Stomach smooth muscle (tissue), 2 donors: ENCODE measurements around the gene ARHGEF4.
"Not testable (repeated sequence)": the region's sequence is repeated elsewhere in the genome, so short reads cannot be mapped to it uniquely, and the experiment has no call there.

Experiments
- H3K27ac ChIP-seq: one replicate; pipeline ENCODE4 v1.7.0; 2013; ENCODE audit warnings: mild to moderate bottlenecking, low read length, inconsistent platforms
- H3K27me3 ChIP-seq, 2 donors: one replicate each; pipeline ENCODE4 v1.7.0; 2013; ENCODE audit warnings: low read length in 2 of 2; ENCODE audit not compliant: insufficient read depth in 2 of 2, control insufficient read depth in 1 of 2
- H3K36me3 ChIP-seq, 2 donors: one replicate each; pipeline ENCODE4 v1.7.0; 2013; ENCODE audit warnings: low read length in 2 of 2; ENCODE audit not compliant: control insufficient read depth in 2 of 2, insufficient read depth in 2 of 2
- H3K4me1 ChIP-seq: one replicate; pipeline ENCODE4 v1.7.0; 2013; ENCODE audit warnings: low read length; ENCODE audit not compliant: control insufficient read depth, insufficient read depth
- H3K4me3 ChIP-seq, 2 donors: one replicate each; pipeline ENCODE4 v1.7.0; 2013; ENCODE audit warnings: low read length in 2 of 2
- H3K9ac ChIP-seq, 2 donors: one replicate each; pipeline ENCODE4 v1.7.0; 2013; ENCODE audit warnings: low read length in 2 of 2, mild to moderate bottlenecking in 1 of 2
- H3K9me3 ChIP-seq, 2 donors: one replicate each; pipeline ENCODE4 v1.7.0; 2013; ENCODE audit warnings: low read length in 2 of 2; ENCODE audit not compliant: control insufficient read depth in 2 of 2
- donor health status: healthy.
- donor health status: Pancreatic carcinoma.

Gene ARHGEF4

GRCh38 chr2:131064589-131065512 is 228.1 kb downstream of the ARHGEF4 start:
- no peak overlapping the region for H3K9ac ChIP-seq
- peaks cover 11% of the 10 kb centered on the region for H3K4me1 ChIP-seq
- H3K27me3 ChIP-seq = no peaks in the 10 kb centered on the region
- no peak overlapping the region for H3K27ac ChIP-seq
- peaks cover 3 to 7% of the 10 kb centered on the region in 2 donors for H3K36me3 ChIP-seq
- no peak overlapping the region for H3K4me3 ChIP-seq
- H3K9me3 ChIP-seq = no peaks in the 10 kb centered on the region

GRCh38 chr2:131067465-131068125 is 230.9 kb downstream of the ARHGEF4 start:
- Histone ChIP-seq H3K4me3 (no peak overlapping the region), H3K4me1 (peaks cover 11% of the 10 kb centered on the region), H3K9ac (no peak overlapping the region), H3K27ac (no peak overlapping the region), H3K9me3 (no peaks in the 10 kb centered on the region), H3K27me3 (no peaks in the 10 kb centered on the region), H3K36me3 (peaks cover 11 to 17% of the 10 kb centered on the region in 2 donors)

GRCh38 chr2:131068172-131068571 is 231.5 kb downstream of the ARHGEF4 start:
- H3K27me3 ChIP-seq, H3K27ac ChIP-seq, H3K4me3 ChIP-seq, H3K9ac ChIP-seq, H3K9me3 ChIP-seq: not testable (repeated sequence)
- peaks cover 11% of the 10 kb centered on the region for H3K4me1 ChIP-seq
- H3K36me3 ChIP-seq = peaks cover 10 to 18% of the 10 kb centered on the region in 2 donors

GRCh38 chr2:131075578-131075977 is 238.9 kb downstream of the ARHGEF4 start:
- H3K27me3 ChIP-seq, H3K4me1 ChIP-seq, H3K9ac ChIP-seq, H3K27ac ChIP-seq, H3K4me3 ChIP-seq, H3K9me3 ChIP-seq: not testable (repeated sequence)
- H3K36me3 ChIP-seq = peaks cover 33 to 37% of the 10 kb centered on the region in 2 donors

GRCh38 chr2:131076707-131077106 is 240.0 kb downstream of the ARHGEF4 start:
- no peak overlapping the region for H3K4me3 ChIP-seq
- no peaks in the 10 kb centered on the region for H3K27me3 ChIP-seq
- no peak overlapping the region for H3K27ac ChIP-seq
- H3K4me1 ChIP-seq = peaks cover 8% of the 10 kb centered on the region
- no peaks in the 10 kb centered on the region for H3K9me3 ChIP-seq
- no peak overlapping the region for H3K9ac ChIP-seq
- peaks cover 34 to 38% of the 10 kb centered on the region in 2 donors for H3K36me3 ChIP-seq

GRCh38 chr2:131077182-131077846 is 240.6 kb downstream of the ARHGEF4 start:
- no peaks in the 10 kb centered on the region for H3K9me3 ChIP-seq
- no peaks in the 10 kb centered on the region for H3K27me3 ChIP-seq
- peaks cover 39% of the 10 kb centered on the region in 2 donors for H3K36me3 ChIP-seq
- H3K4me3 ChIP-seq = no peak overlapping the region
- no peak overlapping the region for H3K9ac ChIP-seq
- H3K4me1 ChIP-seq = peaks cover 8% of the 10 kb centered on the region
- no peak overlapping the region for H3K27ac ChIP-seq

- Histone ChIP-seq H3K4me3 (no peak overlapping the region), H3K36me3 (peaks cover 39% of the 10 kb centered on the region in 2 donors), H3K9ac (no peak overlapping the region), H3K27me3 (no peaks in the 10 kb centered on the region), H3K4me1 (peaks cover 8% of the 10 kb centered on the region), H3K9me3 (no peaks in the 10 kb centered on the region), H3K27ac (no peak overlapping the region)
Measured at GRCh38 chr2:131077966-131078365, 241.3 kb downstream of the ARHGEF4 start.

- H3K9ac ChIP-seq, H3K27ac ChIP-seq, H3K4me1 ChIP-seq, H3K27me3 ChIP-seq, H3K4me3 ChIP-seq, H3K9me3 ChIP-seq: not testable (repeated sequence)
- peaks cover 31 to 34% of the 10 kb centered on the region in 2 donors for H3K36me3 ChIP-seq
Measured at GRCh38 chr2:131079931-131080330, 243.2 kb downstream of the ARHGEF4 start.

- Histone ChIP-seq H3K9me3 (no peaks in the 10 kb centered on the region), H3K27me3 (no peaks in the 10 kb centered on the region), H3K9ac (no peak overlapping the region), H3K4me3 (no peak overlapping the region), H3K4me1 (peaks cover 5% of the 10 kb centered on the region), H3K36me3 (peaks cover 26 to 33% of the 10 kb centered on the region in 2 donors), H3K27ac (no peak overlapping the region)
Measured at GRCh38 chr2:131081190-131081589, 244.5 kb downstream of the ARHGEF4 start.

- Histone ChIP-seq H3K27ac (no peak overlapping the region), H3K36me3 (peaks cover 26 to 32% of the 10 kb centered on the region in 2 donors), H3K4me3 (no peak overlapping the region), H3K4me1 (peaks cover under 1% of the 10 kb centered on the region), H3K27me3 (no peaks in the 10 kb centered on the region), H3K9ac (no peak overlapping the region), H3K9me3 (no peaks in the 10 kb centered on the region)
Measured at GRCh38 chr2:131085646-131086045, 248.9 kb downstream of the ARHGEF4 start.
